ENCODE measurements around the gene ABCC4. TPM values are rescaled to one million over a fixed set of nuclear protein-coding genes. Genes with fewer than 3 reads are reported as not detected.

Gene ABCC4
- total and polyA plus RNA-seq, 10 donors, result 1.4 to 21.0 (median 13.3) TPM

DNA sequence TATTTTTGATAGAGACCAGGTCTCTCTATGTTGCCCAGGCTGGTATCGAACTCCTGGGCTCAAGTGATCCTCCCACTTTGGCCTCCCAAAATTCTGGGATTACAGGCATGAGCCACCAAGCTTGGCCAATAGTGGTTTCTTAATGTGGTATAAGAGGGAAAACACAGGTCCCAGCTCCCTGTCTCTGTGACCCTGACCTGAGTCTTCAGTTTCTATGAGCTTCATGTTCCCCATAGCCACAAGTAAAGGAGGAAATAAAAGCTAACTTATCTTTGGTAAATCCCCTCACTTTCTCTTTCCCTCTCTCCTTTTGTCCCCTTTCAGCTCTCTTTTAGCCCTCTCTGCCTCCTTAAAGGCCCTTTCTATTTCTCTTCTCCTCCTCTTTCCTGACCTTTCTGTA is 50.3 kb downstream of the ABCC4 start:
- Histone ChIP-seq H3K4me1 (peaks cover 0 to 8% (median 2%) of the 10 kb centered on the region in 6 donors), H3K27me3 (replicated peaks in 1 of 7) (no peaks in the 10 kb centered on the region), H3K36me3 (peaks cover 0 to 14% (median 1%) of the 10 kb centered on the region in 6 donors), H3K4me3 (no peak overlapping the region), H3K27ac (no peak overlapping the region), H3K9me3 (no peaks in the 10 kb centered on the region)
- WGBS, 5 donors, result 90 to 97% (median 95%) methylated on average over 1 of the region's 1 CpG
- intact Hi-C loops (cut with DNase I; ENCODE audit: low total_unique reads), result no loop called here
- TF ChIP-seq CTCF (IDR thresholded peaks at IDR 0.05 in 8 of 11, conservative IDR thresholded peaks at IDR 0.05 in 3 of 11), result no peak
- TF ChIP-seq POLR2AphosphoS5 (IDR thresholded peaks at IDR 0.05), result no peak
- no peak for TF ChIP-seq POLR2A (IDR thresholded peaks at IDR 0.05)
- DNase-seq, result no peak

- Histone ChIP-seq H3K27me3 (replicated peaks in 1 of 7) (no peaks in the 10 kb centered on the region), H3K9me3 (no peaks in the 10 kb centered on the region), H3K4me3 (no peak overlapping the region), H3K36me3 (peaks cover 0 to 16% (median 1%) of the 10 kb centered on the region in 6 donors), H3K27ac (no peak overlapping the region), H3K4me1 (peaks cover 0 to 9% (median 2%) of the 10 kb centered on the region in 6 donors)
- no peak for DNase-seq
- intact Hi-C loops (cut with DNase I; ENCODE audit: low total_unique reads), result no loop called here
- WGBS, 5 donors, result 81 to 96% (median 94%) methylated on average over 2 of the region's 2 CpGs
- TF ChIP-seq POLR2AphosphoS5 (IDR thresholded peaks at IDR 0.05), result no peak
- TF ChIP-seq CTCF (IDR thresholded peaks at IDR 0.05 in 8 of 11, conservative IDR thresholded peaks at IDR 0.05 in 3 of 11), result no peak
- no peak for TF ChIP-seq POLR2A (IDR thresholded peaks at IDR 0.05)
Observed at GRCh38 chr13:95248953-95249352, 52.3 kb downstream of the ABCC4 start.

GRCh38 chr13:95247852-95248251 is 53.4 kb downstream of the ABCC4 start:
- H3K36me3 ChIP-seq, result peaks cover 0 to 16% (median 1%) of the 10 kb centered on the region in 6 donors
- DNase-seq, result no peak
- intact Hi-C loops (cut with DNase I; ENCODE audit: low total_unique reads), result no loop called here
- no peak overlapping the region for H3K4me3 ChIP-seq
- 47 to 63% (median 53%) methylated on average over 2 of the region's 2 CpGs for WGBS, 5 donors
- TF ChIP-seq POLR2A (IDR thresholded peaks at IDR 0.05) (no peak), CTCF (IDR thresholded peaks at IDR 0.05 in 8 of 11, conservative IDR thresholded peaks at IDR 0.05 in 3 of 11) (no peak), POLR2AphosphoS5 (IDR thresholded peaks at IDR 0.05) (no peak)
- no peak overlapping the region for H3K27ac ChIP-seq
- H3K27me3 ChIP-seq (replicated peaks in 1 of 7), result no peaks in the 10 kb centered on the region
- no peaks in the 10 kb centered on the region for H3K9me3 ChIP-seq
- peaks cover 0 to 9% (median 2%) of the 10 kb centered on the region in 6 donors for H3K4me1 ChIP-seq

DNA sequence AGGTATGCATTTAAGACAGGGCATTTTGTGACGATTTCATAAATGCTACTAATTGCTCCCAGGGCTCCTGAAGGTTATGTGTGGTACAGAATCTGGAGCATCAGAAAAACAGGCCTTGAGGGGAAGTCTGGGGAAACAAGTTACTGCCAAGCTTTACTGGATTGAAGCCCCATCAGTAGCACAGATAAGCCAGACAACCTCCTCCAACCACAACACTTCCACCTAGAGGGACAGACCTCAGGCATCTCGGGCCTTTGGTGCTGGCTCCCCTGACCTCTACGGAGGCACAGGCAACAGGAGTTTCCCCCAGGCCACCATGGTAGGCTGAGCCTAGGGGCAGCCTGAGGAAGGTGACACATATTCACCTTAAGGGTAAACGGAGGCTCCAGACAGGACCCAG is 54.1 kb downstream of the ABCC4 start:
- no peak for DNase-seq
- H3K36me3 ChIP-seq, result peaks cover 0 to 16% (median 1%) of the 10 kb centered on the region in 6 donors
- H3K9me3 ChIP-seq, result no peaks in the 10 kb centered on the region
- H3K27ac ChIP-seq, result no peak overlapping the region
- H3K4me1 ChIP-seq, result peaks cover 0 to 9% (median 2%) of the 10 kb centered on the region in 6 donors
- 41 to 71% (median 61%) methylated on average over 4 of the region's 4 CpGs for WGBS, 5 donors
- H3K27me3 ChIP-seq (replicated peaks in 1 of 7), result no peaks in the 10 kb centered on the region
- no peak overlapping the region for H3K4me3 ChIP-seq
- TF ChIP-seq CTCF (IDR thresholded peaks at IDR 0.05 in 8 of 11, conservative IDR thresholded peaks at IDR 0.05 in 3 of 11) (no peak), POLR2AphosphoS5 (IDR thresholded peaks at IDR 0.05) (no peak), POLR2A (IDR thresholded peaks at IDR 0.05) (no peak)
- intact Hi-C loops (cut with DNase I; ENCODE audit: low total_unique reads), result no loop called here

Measured in spleen (tissue), 11 donors.